Neural progenitor cell (in vitro differentiated cells): ENCODE measurements around the gene GNAQ. TPM values are rescaled to one million over a fixed set of nuclear protein-coding genes. Genes with fewer than 3 reads are reported as not detected.

ENCODE experiments used
- DNase-seq: peaks from one replicate; pipeline ENCODE4 v3.0.0-alpha.2; 2016; ENCODE audit warnings: low spot score
- H2AFZ ChIP-seq: fragments of 200-600 bp; sonication (generic); replicated peaks from 2 replicates; pipeline ENCODE4 v1.6.1; 2016; ENCODE audit warnings: antibody characterized with exemption
- H3F3A ChIP-seq: fragments of 200-600 bp; sonication (generic); 2 replicates; pipeline ENCODE4 v1.6.1; 2016; ENCODE audit warnings: antibody characterized with exemption, low read depth
- H3K27ac ChIP-seq: fragments of 200-600 bp; sonication (generic); 2 replicates; pipeline ENCODE4 v1.5.1; 2016; ENCODE audit warnings: mild to moderate bottlenecking
- H3K27me3 ChIP-seq: fragments of 200-600 bp; sonication (generic); 2 replicates; pipeline ENCODE4 v1.6.1; 2016; ENCODE audit warnings: mild to moderate bottlenecking, moderate library complexity
- H3K36me3 ChIP-seq: fragments of 200-600 bp; sonication (generic); 2 replicates; pipeline ENCODE4 v1.5.1; 2016
- H3K4me1 ChIP-seq: fragments of 200-600 bp; sonication (generic); 2 replicates; pipeline ENCODE4 v1.6.1; 2016; ENCODE audit warnings: mixed run types
- H3K4me2 ChIP-seq: fragments of 200-600 bp; sonication (generic); 2 replicates; pipeline ENCODE4 v1.6.1; 2016
- H3K4me3 ChIP-seq: fragments of 200-600 bp; sonication (generic); 2 replicates; pipeline ENCODE4 v1.5.1; 2016
- H3K79me2 ChIP-seq: fragments of 200-600 bp; sonication (generic); 2 replicates; pipeline ENCODE4 v1.6.1; 2016; ENCODE audit warnings: low read depth
- H3K9ac ChIP-seq: fragments of 200-600 bp; sonication (generic); 2 replicates; pipeline ENCODE4 v1.6.1; 2016
- H3K9me3 ChIP-seq: fragments of 200-600 bp; sonication (generic); 2 replicates; pipeline ENCODE4 v1.5.1; 2016; ENCODE audit warnings: low read depth
- H4K20me1 ChIP-seq: fragments of 200-600 bp; sonication (generic); 2 replicates; pipeline ENCODE4 v1.6.1; 2016; ENCODE audit warnings: low read depth
- H3K27ac Mint-ChIP-seq: 3 replicates; pipeline ENCODE4 v1.8.0; 2021; ENCODE audit warnings: mixed read lengths
- H3K27me3 Mint-ChIP-seq: 2 replicates; pipeline ENCODE4 v1.8.0; 2022; ENCODE audit warnings: low read depth, mild to moderate bottlenecking, inconsistent platforms, moderate library complexity, mixed read lengths; ENCODE audit not compliant: insufficient read depth
- H3K36me3 Mint-ChIP-seq: 3 replicates; pipeline ENCODE4 v1.8.0; 2021; ENCODE audit warnings: mixed read lengths
- H3K4me1 Mint-ChIP-seq: 3 replicates; pipeline ENCODE4 v1.8.0; 2021; ENCODE audit warnings: mixed read lengths
- H3K4me3 Mint-ChIP-seq: 3 replicates; pipeline ENCODE4 v1.8.0; 2021; ENCODE audit warnings: mild to moderate bottlenecking, moderate library complexity, mixed read lengths
- H3K9me3 Mint-ChIP-seq: 3 replicates; pipeline ENCODE4 v1.8.0; 2020; ENCODE audit warnings: mixed read lengths
- CTCF ChIP-seq: fragments of 200-600 bp; sonication (generic); IDR thresholded peaks from 2 replicates; pipeline ENCODE4 v1.5.1; 2017; ENCODE audit warnings: antibody characterized with exemption, mild to moderate bottlenecking
- EZH2 ChIP-seq: fragments of 200-600 bp; sonication (generic); IDR thresholded peaks from 2 replicates; pipeline ENCODE4 v1.6.1; 2017; ENCODE audit warnings: antibody characterized with exemption, mild to moderate bottlenecking, moderate library complexity
- EZH2phosphoT487 ChIP-seq: fragments of 200-600 bp; sonication (generic); IDR thresholded peaks from 2 replicates; pipeline ENCODE4 v1.6.1; 2017; ENCODE audit warnings: antibody characterized with exemption
- total RNA-seq: library from RNA; depleted of rRNA; stranded (reverse); fragments of >200 nt; gene quantifications from 2 replicates; pipeline ENCODE4 v1.2.3, GENCODE V29; 2015; ENCODE audit warnings: low replicate concordance

GNAQ gene
- total RNA-seq, 1 donor from 2014 or later: 87.9 TPM

- H2AFZ ChIP-seq: no peak overlapping the region
- Mint-ChIP-seq H3K4me3 (no peak overlapping the region), H3K36me3 (no peaks in the 10 kb centered on the region), H3K9me3 (no peaks in the 10 kb centered on the region), H3K27ac (no peak overlapping the region), H3K27me3 (no peaks in the 10 kb centered on the region), H3K4me1 (peaks cover 9% of the 10 kb centered on the region)
- no peaks in the 10 kb centered on the region for H3K36me3 ChIP-seq
- peaks cover 9% of the 10 kb centered on the region for H3K79me2 ChIP-seq
- H3K27ac ChIP-seq: no peak overlapping the region
- no peaks in the 10 kb centered on the region for H3K27me3 ChIP-seq
- TF ChIP-seq EZH2 (no peak), CTCF (no peak), EZH2phosphoT487 (no peak)
- peaks cover 6% of the 10 kb centered on the region for H4K20me1 ChIP-seq
- no peaks in the 10 kb centered on the region for H3F3A ChIP-seq
- no peak for DNase-seq
- H3K9me3 ChIP-seq: no peaks in the 10 kb centered on the region
- no peaks in the 10 kb centered on the region for H3K4me1 ChIP-seq
- no peak overlapping the region for H3K9ac ChIP-seq
- H3K4me2 ChIP-seq: no peak overlapping the region
- no peak overlapping the region for H3K4me3 ChIP-seq
Observed at GRCh38 chr9:77838986-77839385, 192.6 kb downstream of the GNAQ start.

- H3K36me3 Mint-ChIP-seq: no peaks in the 10 kb centered on the region
- H3F3A ChIP-seq: no peaks in the 10 kb centered on the region
- H3K27ac Mint-ChIP-seq: no peak overlapping the region
- H3K4me3 Mint-ChIP-seq: no peak overlapping the region
- no peaks in the 10 kb centered on the region for H3K9me3 ChIP-seq
- no peaks in the 10 kb centered on the region for H4K20me1 ChIP-seq
- no peak for TF ChIP-seq CTCF
- H3K36me3 ChIP-seq: no peaks in the 10 kb centered on the region
- no peak overlapping the region for H3K4me3 ChIP-seq
- H3K27me3 ChIP-seq: no peaks in the 10 kb centered on the region
- H3K4me1 ChIP-seq: no peaks in the 10 kb centered on the region
- H3K4me2 ChIP-seq: no peak overlapping the region
- peaks cover 6% of the 10 kb centered on the region for H3K4me1 Mint-ChIP-seq
- H3K9ac ChIP-seq: no peak overlapping the region
- no peaks in the 10 kb centered on the region for H3K27me3 Mint-ChIP-seq
- H3K79me2 ChIP-seq: peaks cover 6% of the 10 kb centered on the region
- no peak overlapping the region for H3K27ac ChIP-seq
- H3K9me3 Mint-ChIP-seq: no peaks in the 10 kb centered on the region
- DNase-seq: no peak
- no peak overlapping the region for H2AFZ ChIP-seq
Observed at GRCh38 chr9:77834898-77835488, 196.6 kb downstream of the GNAQ start.

GRCh38 chr9:77833561-77834429, 197.8 kb downstream of the GNAQ start:
- Mint-ChIP-seq H3K27me3 (peaks cover 2% of the 10 kb centered on the region), H3K27ac (no peak overlapping the region), H3K4me1 (peaks cover 9% of the 10 kb centered on the region), H3K9me3 (no peaks in the 10 kb centered on the region), H3K36me3 (no peaks in the 10 kb centered on the region), H3K4me3 (no peak overlapping the region)
- no peaks in the 10 kb centered on the region for H3K36me3 ChIP-seq
- H3K27me3 ChIP-seq: no peaks in the 10 kb centered on the region
- H2AFZ ChIP-seq: no peak overlapping the region
- no peak overlapping the region for H3K4me2 ChIP-seq
- H3F3A ChIP-seq: no peaks in the 10 kb centered on the region
- H3K9ac ChIP-seq: no peak overlapping the region
- peaks cover 6% of the 10 kb centered on the region for H3K79me2 ChIP-seq
- TF ChIP-seq EZH2: no peak
- no peak for TF ChIP-seq CTCF
- no peak for TF ChIP-seq EZH2phosphoT487
- H3K4me3 ChIP-seq: no peak overlapping the region
- no peak for DNase-seq
- H3K9me3 ChIP-seq: no peaks in the 10 kb centered on the region
- no peak overlapping the region for H3K27ac ChIP-seq
- no peaks in the 10 kb centered on the region for H4K20me1 ChIP-seq
- no peaks in the 10 kb centered on the region for H3K4me1 ChIP-seq
